VCaP (cell line): Measurements from ENCODE around the gene DNER.
A peak's percentile ranks its signal among the peaks of the same experiment; 100 is the strongest.

Experiments
- H3K27ac ChIP-seq: fragments of 450-650 bp; 2 replicates; pipeline ENCODE4 v1.5.1; 2017
- CTCF ChIP-seq: fragments of 450-650 bp; conservative IDR thresholded peaks from 2 replicates; pipeline ENCODE4 v1.5.1; 2017; ENCODE audit warnings: mild to moderate bottlenecking, moderate library complexity

Gene DNER

DNA sequence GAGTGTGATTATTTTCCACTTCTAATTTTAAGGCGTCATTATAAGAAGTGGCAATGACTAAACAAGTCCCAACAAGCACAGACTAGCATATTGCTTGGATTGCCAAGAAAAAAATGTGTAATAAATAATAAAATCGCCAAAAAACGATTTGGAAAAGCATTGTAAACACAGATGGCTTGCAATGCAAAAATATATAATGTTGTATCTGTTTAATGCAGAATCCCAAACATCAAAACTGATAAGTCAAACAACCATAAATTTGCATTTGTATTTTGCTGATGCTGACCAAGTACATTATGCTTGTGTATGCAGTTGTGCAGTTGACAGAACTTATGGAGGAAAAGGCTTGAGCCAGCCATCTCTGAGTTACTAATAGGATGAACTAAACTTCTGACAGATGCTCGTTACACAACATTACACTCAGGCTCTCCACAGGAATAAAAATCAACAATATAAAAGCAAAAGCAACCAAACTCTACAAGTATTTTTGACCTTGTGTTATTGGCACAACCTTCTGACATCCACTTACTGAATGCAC lies 68.1 kb downstream of the DNER start:
- no peak for TF ChIP-seq CTCF
- no peak overlapping the region for H3K27ac ChIP-seq

GRCh38 chr2:229642371-229642770 lies 72.0 kb downstream of the DNER start:
- no peak for TF ChIP-seq CTCF

DNA sequence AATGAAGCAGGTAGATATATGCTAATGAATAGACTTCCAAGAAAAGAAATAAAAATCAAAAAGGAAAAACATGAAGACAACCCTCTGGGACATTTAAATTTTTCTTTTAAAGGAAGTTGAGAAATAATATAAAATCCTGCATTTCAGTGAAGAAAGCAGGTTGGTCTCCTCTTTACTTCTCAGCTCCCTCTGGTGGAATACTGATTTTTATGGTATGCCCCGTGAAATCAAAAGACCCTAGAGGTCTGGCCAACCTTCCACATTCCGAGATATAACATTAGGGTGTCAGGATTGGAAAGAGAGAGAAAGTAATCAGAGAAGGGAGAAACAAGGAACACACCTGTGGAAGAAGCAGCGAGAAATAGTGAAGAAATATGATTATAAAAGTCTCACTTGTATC lies 72.7 kb downstream of the DNER start:
- TF ChIP-seq CTCF: peak; percentile 20; the same call in 1 of the 2 replicates
- H3K27ac ChIP-seq: no peak overlapping the region

More at GRCh38 chr2:229642371-229642770, 72.0 kb downstream of the DNER start:
- H3K27ac ChIP-seq: no peak overlapping the region

GRCh38 chr2:229640636-229641035 lies 73.7 kb downstream of the DNER start:
- no peak for TF ChIP-seq CTCF
- no peak overlapping the region for H3K27ac ChIP-seq

- no peak for TF ChIP-seq CTCF
- no peak overlapping the region for H3K27ac ChIP-seq
Observed at GRCh38 chr2:229636571-229636970, 77.8 kb downstream of the DNER start.

DNA sequence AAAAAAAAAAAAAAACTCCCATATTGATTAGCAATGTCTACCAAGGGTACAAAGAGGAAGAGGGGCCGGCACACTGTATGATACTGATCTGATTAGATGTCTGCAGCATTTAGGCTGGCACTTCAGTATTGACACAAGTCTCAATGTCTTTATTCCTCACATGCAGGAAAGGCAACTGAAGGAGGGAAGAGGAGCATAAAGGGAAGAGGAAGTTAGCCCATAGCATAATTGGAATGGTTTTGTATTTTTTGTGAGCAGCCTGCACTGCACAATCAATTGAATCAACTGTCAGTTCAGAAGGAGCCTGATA lies 79.0 kb downstream of the DNER start:
- TF ChIP-seq CTCF: no peak
- no peak overlapping the region; the same call in 1 of the 2 replicates for H3K27ac ChIP-seq

- H3K27ac ChIP-seq: no peak overlapping the region; the same call in 1 of the 2 replicates
- TF ChIP-seq CTCF: no peak
Observed at GRCh38 chr2:229634601-229635370, 79.6 kb downstream of the DNER start.
